ENCODE measurements around the gene CTNNA1.
"Not testable (repeated sequence)": the region's sequence is repeated elsewhere in the genome, so short reads cannot be mapped to it uniquely, and the experiment has no call there.

Gene CTNNA1

DNA sequence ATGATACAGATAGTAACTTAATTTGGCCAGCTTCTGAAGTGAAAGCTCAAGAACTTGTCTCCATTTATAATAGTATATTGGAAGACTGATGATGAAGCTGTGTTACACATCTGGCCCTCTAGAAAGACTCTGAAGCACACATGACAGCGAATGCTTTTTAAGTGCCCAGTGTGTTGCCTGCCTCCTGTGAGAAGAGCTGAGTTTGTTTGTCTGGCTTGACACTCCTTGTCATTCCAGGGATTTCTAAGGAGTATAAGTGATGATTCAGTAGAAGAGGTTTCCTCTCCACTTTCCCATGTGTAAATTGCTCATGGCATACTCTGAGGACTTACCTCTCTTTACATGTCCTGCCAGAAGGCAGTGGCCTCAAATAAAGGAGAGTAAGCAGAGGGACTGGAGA, 152.3 kb downstream of the CTNNA1 start:
- peaks cover 0 to 6% of the 10 kb centered on the region in 2 donors for H3K4me1 ChIP-seq (ENCODE audit: control insufficient read depth in 1 of 2, insufficient read depth in 2 of 2, low read length in 2 of 2)
- no peak overlapping the region for H3K27ac ChIP-seq (ENCODE audit: low read length)
- no peaks in the 10 kb centered on the region for H3K27me3 ChIP-seq (ENCODE audit: low read depth, low read length)
- peaks cover 36 to 41% of the 10 kb centered on the region in 2 donors for H3K36me3 ChIP-seq (ENCODE audit: control insufficient read depth in 1 of 2, insufficient read depth in 2 of 2, low read length in 2 of 2)
- H3K4me3 ChIP-seq (ENCODE audit: low read depth in 1 of 2, low read length in 2 of 2), result no peak overlapping the region
- H3K9me3 ChIP-seq (ENCODE audit: control insufficient read depth in 1 of 2, low read length in 2 of 2), result no peaks in the 10 kb centered on the region

DNA sequence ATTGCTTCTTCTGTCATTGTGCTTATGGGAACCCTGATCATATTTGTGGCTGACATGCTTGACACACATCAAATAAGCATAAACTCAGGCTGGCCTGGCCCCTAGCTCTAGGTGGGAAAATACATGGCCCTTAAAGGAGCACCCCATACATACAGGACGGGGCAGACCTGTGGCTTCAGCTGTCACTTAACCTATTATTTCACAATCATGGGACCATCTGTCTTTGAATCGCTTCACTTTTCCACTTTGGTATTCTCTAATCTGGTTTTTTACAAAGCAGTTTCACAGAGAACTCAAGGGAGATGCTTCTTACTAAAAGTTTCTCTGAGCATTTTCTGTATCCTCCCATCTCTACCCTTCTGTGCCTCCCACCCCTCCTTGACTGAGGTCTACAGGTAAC, 156.5 kb downstream of the CTNNA1 start:
- no peaks in the 10 kb centered on the region for H3K27me3 ChIP-seq (ENCODE audit: low read depth, low read length)
- H3K27ac ChIP-seq (ENCODE audit: low read length), result no peak overlapping the region
- H3K4me3 ChIP-seq (ENCODE audit: low read depth in 1 of 2, low read length in 2 of 2), result no peak overlapping the region
- no peaks in the 10 kb centered on the region for H3K4me1 ChIP-seq (ENCODE audit: control insufficient read depth in 1 of 2, insufficient read depth in 2 of 2, low read length in 2 of 2)
- H3K36me3 ChIP-seq (ENCODE audit: control insufficient read depth in 1 of 2, insufficient read depth in 2 of 2, low read length in 2 of 2), result peaks cover 27 to 33% of the 10 kb centered on the region in 2 donors
- no peaks in the 10 kb centered on the region for H3K9me3 ChIP-seq (ENCODE audit: control insufficient read depth in 1 of 2, low read length in 2 of 2)

- Histone ChIP-seq H3K4me3 (ENCODE audit: low read depth in 1 of 2, low read length in 2 of 2) (no peak overlapping the region), H3K36me3 (ENCODE audit: control insufficient read depth in 1 of 2, insufficient read depth in 2 of 2, low read length in 2 of 2) (peaks cover 21 to 26% of the 10 kb centered on the region in 2 donors), H3K27ac (ENCODE audit: low read length) (no peak overlapping the region)
Observed at GRCh38 chr5:138910546-138911185, 157.4 kb downstream of the CTNNA1 start.

DNA sequence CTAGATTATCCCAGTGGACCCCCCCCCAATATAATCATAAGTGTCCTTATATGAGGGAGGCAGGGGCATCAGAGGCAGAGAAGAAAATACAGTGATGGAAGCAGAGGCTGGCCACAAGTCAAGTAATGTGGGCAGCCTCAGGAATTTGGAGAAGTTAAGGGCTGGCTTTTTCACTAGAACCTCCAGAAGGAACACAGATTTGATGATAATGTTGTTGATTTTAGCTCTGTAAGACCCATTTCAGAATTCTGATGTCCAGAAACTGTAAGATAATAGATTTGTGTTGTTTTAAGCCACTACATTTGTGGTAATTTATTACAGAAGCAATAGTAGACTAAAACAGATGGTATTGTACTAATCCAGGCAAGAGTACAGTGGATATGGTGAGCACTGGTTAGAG, 158.2 kb downstream of the CTNNA1 start:
- Histone ChIP-seq H3K27ac (ENCODE audit: low read length) (no peak overlapping the region), H3K9me3 (ENCODE audit: control insufficient read depth in 1 of 2, low read length in 2 of 2) (no peaks in the 10 kb centered on the region), H3K4me1 (ENCODE audit: control insufficient read depth in 1 of 2, insufficient read depth in 2 of 2, low read length in 2 of 2) (no peaks in the 10 kb centered on the region), H3K36me3 (ENCODE audit: control insufficient read depth in 1 of 2, insufficient read depth in 2 of 2, low read length in 2 of 2) (peaks cover 17 to 20% of the 10 kb centered on the region in 2 donors), H3K4me3 (ENCODE audit: low read depth in 1 of 2, low read length in 2 of 2) (no peak overlapping the region), H3K27me3 (ENCODE audit: low read depth, low read length) (no peaks in the 10 kb centered on the region)

More at GRCh38 chr5:138910546-138911185, 157.4 kb downstream of the CTNNA1 start:
- H3K4me1 ChIP-seq (ENCODE audit: control insufficient read depth in 1 of 2, insufficient read depth in 2 of 2, low read length in 2 of 2), result no peaks in the 10 kb centered on the region
- no peaks in the 10 kb centered on the region for H3K27me3 ChIP-seq (ENCODE audit: low read depth, low read length)
- H3K9me3 ChIP-seq (ENCODE audit: control insufficient read depth in 1 of 2, low read length in 2 of 2), result no peaks in the 10 kb centered on the region

DNA sequence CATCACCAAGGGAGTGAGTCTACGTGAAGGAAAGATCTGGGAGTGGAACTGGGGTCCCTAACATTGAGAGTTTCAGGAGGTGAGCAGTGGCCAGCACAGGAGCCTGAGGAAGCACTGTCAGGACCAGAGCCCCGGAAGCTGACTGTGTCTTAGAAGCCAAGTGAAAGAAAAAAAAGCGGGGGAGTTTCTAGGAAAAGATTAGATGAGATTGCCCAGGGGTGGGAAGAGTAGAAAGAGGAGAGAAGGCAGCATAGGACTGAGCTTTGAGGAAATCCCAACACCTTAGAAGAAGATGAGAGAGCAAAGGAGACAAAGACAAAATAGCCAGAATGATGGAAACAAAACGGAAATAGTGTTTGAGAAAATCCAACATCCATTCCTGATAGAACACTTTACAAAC, 158.9 kb downstream of the CTNNA1 start:
- Histone ChIP-seq H3K27ac (ENCODE audit: low read length) (no peak overlapping the region), H3K4me1 (ENCODE audit: control insufficient read depth in 1 of 2, insufficient read depth in 2 of 2, low read length in 2 of 2) (no peaks in the 10 kb centered on the region), H3K4me3 (ENCODE audit: low read depth in 1 of 2, low read length in 2 of 2) (no peak overlapping the region), H3K27me3 (ENCODE audit: low read depth, low read length) (no peaks in the 10 kb centered on the region), H3K9me3 (ENCODE audit: control insufficient read depth in 1 of 2, low read length in 2 of 2) (no peaks in the 10 kb centered on the region), H3K36me3 (ENCODE audit: control insufficient read depth in 1 of 2, insufficient read depth in 2 of 2, low read length in 2 of 2) (peaks cover 13 to 19% of the 10 kb centered on the region in 2 donors)

GRCh38 chr5:138913773-138914172, 160.5 kb downstream of the CTNNA1 start:
- Histone ChIP-seq H3K36me3 (ENCODE audit: control insufficient read depth in 1 of 2, insufficient read depth in 2 of 2, low read length in 2 of 2) (peaks cover 10 to 20% of the 10 kb centered on the region in 2 donors), H3K27me3 (ENCODE audit: low read depth, low read length) (no peaks in the 10 kb centered on the region), H3K27ac (ENCODE audit: low read length) (no peak overlapping the region), H3K9me3 (ENCODE audit: control insufficient read depth in 1 of 2, low read length in 2 of 2) (no peaks in the 10 kb centered on the region), H3K4me3 (ENCODE audit: low read depth in 1 of 2, low read length in 2 of 2) (no peak overlapping the region), H3K4me1 (ENCODE audit: control insufficient read depth in 1 of 2, insufficient read depth in 2 of 2, low read length in 2 of 2) (peaks cover 0 to 3% of the 10 kb centered on the region in 2 donors)

- Histone ChIP-seq H3K9me3 (ENCODE audit: control insufficient read depth in 1 of 2, low read length in 2 of 2) (no peaks in the 10 kb centered on the region), H3K4me3 (ENCODE audit: low read depth in 1 of 2, low read length in 2 of 2) (no peak overlapping the region), H3K4me1 (ENCODE audit: control insufficient read depth in 1 of 2, insufficient read depth in 2 of 2, low read length in 2 of 2) (peaks cover 0 to 5% of the 10 kb centered on the region in 2 donors), H3K36me3 (ENCODE audit: control insufficient read depth in 1 of 2, insufficient read depth in 2 of 2, low read length in 2 of 2) (peaks cover 12 to 22% of the 10 kb centered on the region in 2 donors), H3K27me3 (ENCODE audit: low read depth, low read length) (no peaks in the 10 kb centered on the region), H3K27ac (ENCODE audit: low read length) (no peak overlapping the region)
Observed at GRCh38 chr5:138914338-138914737, 161.1 kb downstream of the CTNNA1 start.

- Histone ChIP-seq H3K4me1 (ENCODE audit: control insufficient read depth in 1 of 2, insufficient read depth in 2 of 2, low read length in 2 of 2) (peaks cover 0 to 5% of the 10 kb centered on the region in 2 donors), H3K36me3 (ENCODE audit: control insufficient read depth in 1 of 2, insufficient read depth in 2 of 2, low read length in 2 of 2) (peaks cover 21 to 24% of the 10 kb centered on the region in 2 donors), H3K27ac (ENCODE audit: low read length) (no peak overlapping the region), H3K27me3 (ENCODE audit: low read depth, low read length) (no peaks in the 10 kb centered on the region), H3K4me3 (ENCODE audit: low read depth in 1 of 2, low read length in 2 of 2) (no peak overlapping the region), H3K9me3 (ENCODE audit: control insufficient read depth in 1 of 2, low read length in 2 of 2) (no peaks in the 10 kb centered on the region)
Observed at GRCh38 chr5:138918686-138919085, 165.5 kb downstream of the CTNNA1 start.

DNA sequence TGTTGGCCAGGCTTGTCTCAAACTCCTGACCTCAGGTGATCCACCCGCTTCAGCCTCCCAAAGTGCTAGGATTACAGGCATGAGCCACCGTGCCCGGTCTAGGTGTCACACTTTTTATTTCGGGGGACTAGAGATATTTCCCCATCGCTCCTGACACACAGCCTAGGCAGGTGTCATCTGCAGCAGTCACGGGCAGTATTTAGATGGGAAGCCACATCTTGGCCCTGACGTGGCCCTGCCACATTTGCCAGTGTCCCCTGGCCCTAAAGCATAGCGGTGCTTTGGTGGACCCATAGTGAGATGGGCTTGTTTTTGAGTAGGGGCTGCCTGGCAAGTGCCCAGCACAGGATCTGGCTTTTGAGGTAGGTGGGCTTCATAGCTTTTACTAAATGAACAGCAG, 167.0 kb downstream of the CTNNA1 start:
- Histone ChIP-seq H3K9me3 (ENCODE audit: control insufficient read depth in 1 of 2, low read length in 2 of 2) (no peaks in the 10 kb centered on the region), H3K27ac (ENCODE audit: low read length) (no peak overlapping the region), H3K36me3 (ENCODE audit: control insufficient read depth in 1 of 2, insufficient read depth in 2 of 2, low read length in 2 of 2) (peaks cover 29 to 31% of the 10 kb centered on the region in 2 donors), H3K4me3 (ENCODE audit: low read depth in 1 of 2, low read length in 2 of 2) (no peak overlapping the region), H3K4me1 (ENCODE audit: control insufficient read depth in 1 of 2, insufficient read depth in 2 of 2, low read length in 2 of 2) (peaks cover 0 to 5% of the 10 kb centered on the region in 2 donors), H3K27me3 (ENCODE audit: low read depth, low read length) (no peaks in the 10 kb centered on the region)

DNA sequence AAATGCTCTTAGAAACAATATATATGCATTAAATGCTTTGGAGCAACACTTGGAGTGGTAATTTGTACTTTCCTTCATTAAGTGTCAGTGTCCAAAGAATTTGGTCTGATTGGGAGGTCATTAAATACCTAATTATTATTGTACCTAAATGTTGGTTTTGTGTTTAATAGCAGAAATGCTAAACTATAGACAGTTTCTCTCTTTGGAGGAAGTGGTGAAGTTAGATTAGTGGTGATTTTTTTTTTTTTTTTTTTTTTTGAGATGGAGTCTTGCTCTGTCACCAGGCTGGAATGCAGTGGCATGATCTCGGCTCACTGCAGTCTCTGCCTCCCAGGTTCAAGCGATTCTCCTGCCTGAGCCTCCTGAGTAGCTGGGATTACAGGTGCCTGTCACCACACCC, 168.1 kb downstream of the CTNNA1 start:
- H3K27me3 ChIP-seq (ENCODE audit: low read depth, low read length); H3K9me3 ChIP-seq (ENCODE audit: control insufficient read depth in 1 of 2, low read length in 2 of 2); H3K4me1 ChIP-seq (ENCODE audit: control insufficient read depth in 1 of 2, insufficient read depth in 2 of 2, low read length in 2 of 2); H3K27ac ChIP-seq (ENCODE audit: low read length); H3K4me3 ChIP-seq (ENCODE audit: low read depth in 1 of 2, low read length in 2 of 2): not testable (repeated sequence)
- H3K36me3 ChIP-seq (ENCODE audit: control insufficient read depth in 1 of 2, insufficient read depth in 2 of 2, low read length in 2 of 2), result peaks cover 38 to 41% of the 10 kb centered on the region in 2 donors

DNA sequence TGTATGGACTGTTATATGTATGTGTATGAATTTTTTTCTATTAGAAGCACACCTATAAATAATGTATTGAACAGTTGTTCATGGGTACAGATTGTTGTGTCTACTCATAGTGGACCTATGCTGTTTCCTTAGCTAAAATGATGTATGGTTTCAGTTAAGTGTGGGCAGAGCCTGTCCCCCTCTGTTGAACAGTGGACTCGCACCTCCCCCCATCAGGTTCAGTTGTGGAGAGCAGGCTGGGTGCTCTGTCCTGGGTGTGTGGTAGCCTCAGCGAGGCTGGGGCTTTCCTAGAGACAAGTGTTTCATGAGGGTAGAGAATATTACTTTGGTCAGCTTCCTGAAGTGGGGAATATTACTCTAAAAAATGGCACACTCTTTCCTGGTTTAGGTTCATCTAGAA, 169.3 kb downstream of the CTNNA1 start:
- H3K9me3 ChIP-seq (ENCODE audit: control insufficient read depth in 1 of 2, low read length in 2 of 2), result no peaks in the 10 kb centered on the region
- H3K27me3 ChIP-seq (ENCODE audit: low read depth, low read length), result no peaks in the 10 kb centered on the region
- H3K27ac ChIP-seq (ENCODE audit: low read length), result no peak overlapping the region
- peaks cover 46 to 49% of the 10 kb centered on the region in 2 donors for H3K36me3 ChIP-seq (ENCODE audit: control insufficient read depth in 1 of 2, insufficient read depth in 2 of 2, low read length in 2 of 2)
- no peak overlapping the region for H3K4me3 ChIP-seq (ENCODE audit: low read depth in 1 of 2, low read length in 2 of 2)
- peaks cover 0 to 5% of the 10 kb centered on the region in 2 donors for H3K4me1 ChIP-seq (ENCODE audit: control insufficient read depth in 1 of 2, insufficient read depth in 2 of 2, low read length in 2 of 2)

GRCh38 chr5:138925090-138925635, 171.9 kb downstream of the CTNNA1 start:
- peaks cover 0 to 4% of the 10 kb centered on the region in 2 donors for H3K4me1 ChIP-seq (ENCODE audit: control insufficient read depth in 1 of 2, insufficient read depth in 2 of 2, low read length in 2 of 2)
- peaks cover 41 to 57% of the 10 kb centered on the region in 2 donors for H3K36me3 ChIP-seq (ENCODE audit: control insufficient read depth in 1 of 2, insufficient read depth in 2 of 2, low read length in 2 of 2)

More at GRCh38 chr5:138925090-138925635, 171.9 kb downstream of the CTNNA1 start:
- H3K27ac ChIP-seq (ENCODE audit: low read length), result no peak overlapping the region
- no peaks in the 10 kb centered on the region for H3K9me3 ChIP-seq (ENCODE audit: control insufficient read depth in 1 of 2, low read length in 2 of 2)
- no peaks in the 10 kb centered on the region for H3K27me3 ChIP-seq (ENCODE audit: low read depth, low read length)
- H3K4me3 ChIP-seq (ENCODE audit: low read depth in 1 of 2, low read length in 2 of 2), result no peak overlapping the region

Measured in muscle layer of duodenum (tissue), 2 donors.